H1 (cell line): ENCODE results near the gene POM121L2. TPM values are rescaled to one million over a fixed set of nuclear protein-coding genes. Genes with fewer than 3 reads are reported as not detected.
A peak's percentile ranks its signal among the peaks of the same experiment; 100 is the strongest.

Experiments used
- BCL11A ChIP-seq, 2 experiments: IDR thresholded peaks; one replicate each; pipeline ENCODE4 v1.6.1; 2011; ENCODE audit warnings: low read depth in 2 of 2, low read length in 2 of 2, mild to moderate bottlenecking in 2 of 2
- EZH2 ChIP-seq: fragments of 200-600 bp; sonication (generic); IDR thresholded peaks from 2 replicates; pipeline ENCODE4 v1.7.1; 2012; ENCODE audit warnings: low read depth, mild to moderate bottlenecking, moderate library complexity, low read length, inconsistent platforms; ENCODE audit not compliant: severe bottlenecking
- JUN ChIP-seq: IDR thresholded peaks from 2 replicates; pipeline ENCODE4 v1.6.1; 2011; ENCODE audit warnings: low read depth, mild to moderate bottlenecking, improper control_type of control experiment, low read length
- KDM4A ChIP-seq: IDR thresholded peaks from one replicate; pipeline ENCODE4 v1.7.1; 2012; ENCODE audit warnings: low read depth, mild to moderate bottlenecking, moderate library complexity, low read length, inconsistent platforms; ENCODE audit not compliant: severe bottlenecking
- MAFK ChIP-seq: IDR thresholded peaks from 2 replicates; pipeline ENCODE4 v1.6.1; 2012; ENCODE audit warnings: low read depth, mild to moderate bottlenecking, improper control_type of control experiment, low read length
- POLR2AphosphoS5 ChIP-seq: IDR thresholded peaks from 2 replicates; pipeline ENCODE4 v1.6.1; 2011; ENCODE audit warnings: low read depth, low read length
- RAD21 ChIP-seq, 2 experiments: IDR thresholded peaks in 1 of 2; conservative IDR thresholded peaks in 1 of 2; 2 replicates each; pipeline ENCODE4 v1.6.1; 2011; ENCODE audit warnings: low read depth in 2 of 2, low read length in 2 of 2, improper control_type of control experiment in 1 of 2, inconsistent platforms in 1 of 2, mild to moderate bottlenecking in 1 of 2, moderate library complexity in 1 of 2
- RFX5 ChIP-seq: IDR thresholded peaks from 2 replicates; pipeline ENCODE4 v1.6.1; 2011; ENCODE audit warnings: low read depth, low read length, improper control_type of control experiment, borderline replicate concordance
- SAP30 ChIP-seq: fragments of 300-600 bp; sonication (generic); IDR thresholded peaks from 2 replicates; pipeline ENCODE4 v1.7.1; 2012; ENCODE audit warnings: low read length, moderate library complexity, mild to moderate bottlenecking, inconsistent platforms; ENCODE audit not compliant: insufficient read depth, insufficient replicate concordance
- SIN3A ChIP-seq, 2 experiments: IDR thresholded peaks in 1 of 2; conservative IDR thresholded peaks in 1 of 2; 2 replicates each; pipeline ENCODE4 v1.6.1; 2011 to 2012; ENCODE audit warnings: low read length in 2 of 2, improper control_type of control experiment in 1 of 2, low read depth in 1 of 2, mild to moderate bottlenecking in 1 of 2
- SP2 ChIP-seq: IDR thresholded peaks from 2 replicates; pipeline ENCODE4 v1.6.1; 2012; ENCODE audit warnings: mild to moderate bottlenecking, low read length, inconsistent platforms
- TBP ChIP-seq: IDR thresholded peaks from 2 replicates; pipeline ENCODE4 v1.6.1; 2011; ENCODE audit warnings: low read depth, low read length, improper control_type of control experiment
- TEAD4 ChIP-seq: IDR thresholded peaks from 2 replicates; pipeline ENCODE4 v1.6.1; 2012; ENCODE audit warnings: low read depth, low read length, inconsistent platforms, mixed read lengths
- polyA plus RNA-seq, 7 experiments: library from polyadenylated mRNA; depleted of rRNA in 3 of 7; stranded (reverse) in 5 of 7; unstranded in 2 of 7; fragments of >200 nt in 5 of 7; fragments of 200-250 nt in 2 of 7; gene quantifications; 1 replicate in 5 of 7; 2 replicates in 1 of 7; 4 replicates in 1 of 7; pipeline versions ENCODE4 v1.2.1 to v1.2.3, GENCODE V29; 2011 to 2013; ENCODE audit warnings: missing spikeins in 2 of 7, mixed read lengths in 2 of 7
- total RNA-seq: library from RNA; stranded (reverse); fragmentation: NEBNext Ultra II Directional; extraction: Animal tissue kit (Norgen Biotek cat#: 25700); gene quantifications from 2 replicates; pipeline ENCODE4 v1.2.1, GENCODE V29; 2021

Gene POM121L2
- total and polyA plus RNA-seq, 2 of the 8 experiments (the other 6 are each of a cell fraction or from before 2014, with no cell fraction given): 0.05 to 0.09 TPM

GRCh38 chr6:27296106-27296783, 15.8 kb downstream of the POM121L2 start (continued):
- peak; percentile 15 for TF ChIP-seq SAP30
- no peak for TF ChIP-seq SP2
- no peak for TF ChIP-seq RAD21 (IDR thresholded peaks at IDR 0.05 in 1 of 2, conservative IDR thresholded peaks at IDR 0.05 in 1 of 2; ENCODE audit: low read depth in 2 of 2, low read length in 2 of 2)
- TF ChIP-seq BCL11A (IDR thresholded peaks at IDR 0.05; ENCODE audit: low read depth in 2 of 2, low read length in 2 of 2): no peak
- TF ChIP-seq TEAD4: peak; percentile 72
- no peak for TF ChIP-seq POLR2AphosphoS5
- peak; percentile 51 for TF ChIP-seq KDM4A
- no peak for TF ChIP-seq JUN
- no peak for TF ChIP-seq EZH2
- no peak for TF ChIP-seq RFX5
- peak; percentile 29 to 84; a peak in 2 of 4 replicates for TF ChIP-seq SIN3A (conservative IDR thresholded peaks at IDR 0.05 in 1 of 2, IDR thresholded peaks at IDR 0.05 in 1 of 2; ENCODE audit: low read depth in 1 of 2, low read length in 2 of 2)
- TF ChIP-seq TBP: peak; percentile 54; the same call in 1 of the 2 replicates
- no peak for TF ChIP-seq MAFK
